ENCODE measurements around the gene RAB33B.

DNA sequence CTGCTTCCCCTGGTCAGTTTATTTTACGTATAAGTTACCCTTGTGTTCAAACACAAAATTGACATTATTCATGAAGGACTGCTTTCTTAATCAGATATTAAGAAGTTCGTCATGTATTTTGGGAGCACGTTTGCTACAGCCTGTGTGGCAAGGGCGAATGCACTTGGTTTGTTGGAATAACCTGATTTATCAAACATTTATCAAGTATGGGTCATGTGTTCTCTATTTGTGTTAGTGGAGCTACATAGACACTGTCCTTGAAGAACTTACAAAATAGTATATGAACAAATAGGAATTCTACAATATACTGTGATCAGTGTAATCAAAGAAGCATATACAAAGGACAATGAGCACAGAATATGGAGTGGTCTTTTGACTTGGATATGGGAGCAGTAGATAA is 22.4 kb downstream of the RAB33B start:
- TF ChIP-seq, protein P1, sequence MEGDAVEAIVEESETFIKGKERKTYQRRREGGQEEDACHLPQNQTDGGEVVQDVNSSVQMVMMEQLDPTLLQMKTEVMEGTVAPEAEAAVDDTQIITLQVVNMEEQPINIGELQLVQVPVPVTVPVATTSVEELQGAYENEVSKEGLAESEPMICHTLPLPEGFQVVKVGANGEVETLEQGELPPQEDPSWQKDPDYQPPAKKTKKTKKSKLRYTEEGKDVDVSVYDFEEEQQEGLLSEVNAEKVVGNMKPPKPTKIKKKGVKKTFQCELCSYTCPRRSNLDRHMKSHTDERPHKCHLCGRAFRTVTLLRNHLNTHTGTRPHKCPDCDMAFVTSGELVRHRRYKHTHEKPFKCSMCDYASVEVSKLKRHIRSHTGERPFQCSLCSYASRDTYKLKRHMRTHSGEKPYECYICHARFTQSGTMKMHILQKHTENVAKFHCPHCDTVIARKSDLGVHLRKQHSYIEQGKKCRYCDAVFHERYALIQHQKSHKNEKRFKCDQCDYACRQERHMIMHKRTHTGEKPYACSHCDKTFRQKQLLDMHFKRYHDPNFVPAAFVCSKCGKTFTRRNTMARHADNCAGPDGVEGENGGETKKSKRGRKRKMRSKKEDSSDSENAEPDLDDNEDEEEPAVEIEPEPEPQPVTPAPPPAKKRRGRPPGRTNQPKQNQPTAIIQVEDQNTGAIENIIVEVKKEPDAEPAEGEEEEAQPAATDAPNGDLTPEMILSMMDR (IDR thresholded peaks at IDR 0.05) = no peak
- TF ChIP-seq POLR2A (IDR thresholded peaks at IDR 0.05) = no peak
